H9 (cell line): ENCODE data around the gene KIAA0513. TPM values are rescaled to one million over a fixed set of nuclear protein-coding genes. Genes with fewer than 3 reads are reported as not detected.

Experiments used
- DNase-seq: peaks from one replicate; pipeline ENCODE4 v3.0.0-alpha.2; 2017
- H2AFZ ChIP-seq: one replicate; pipeline ENCODE4 v1.6.1; 2013; ENCODE audit warnings: mild to moderate bottlenecking, low read length, control low read depth, moderate library complexity
- H2AK5ac ChIP-seq: 2 replicates; pipeline ENCODE4 v1.6.1; 2013; ENCODE audit warnings: low read length, control low read depth, mixed read lengths; ENCODE audit not compliant: insufficient read length
- H2BK120ac ChIP-seq: one replicate; pipeline ENCODE4 v1.6.1; 2013; ENCODE audit warnings: low read depth, mild to moderate bottlenecking, low read length, control low read depth, inconsistent platforms; ENCODE audit not compliant: poor library complexity, severe bottlenecking
- H2BK12ac ChIP-seq: 2 replicates; pipeline ENCODE4 v1.6.1; 2013; ENCODE audit warnings: low read length, control low read depth, mixed read lengths, low read depth; ENCODE audit not compliant: insufficient read length
- H2BK15ac ChIP-seq: 2 replicates; pipeline ENCODE4 v1.6.1; 2013; ENCODE audit warnings: low read depth, low read length, control low read depth
- H2BK20ac ChIP-seq: one replicate; pipeline ENCODE4 v1.6.1; 2013; ENCODE audit warnings: low read depth, mild to moderate bottlenecking, low read length, control low read depth, inconsistent platforms; ENCODE audit not compliant: poor library complexity, severe bottlenecking
- H2BK5ac ChIP-seq: 2 replicates; pipeline ENCODE4 v1.6.1; 2013; ENCODE audit warnings: low read length, control low read depth, mixed read lengths; ENCODE audit not compliant: insufficient read length
- H3K14ac ChIP-seq: 2 replicates; pipeline ENCODE4 v1.6.1; 2013; ENCODE audit warnings: low read length, control low read depth; ENCODE audit not compliant: insufficient read depth
- H3K18ac ChIP-seq: 2 replicates; pipeline ENCODE4 v1.6.1; 2013; ENCODE audit warnings: low read depth, mild to moderate bottlenecking, mixed read lengths, low read length, control low read depth; ENCODE audit not compliant: insufficient read length
- H3K23ac ChIP-seq: 2 replicates; pipeline ENCODE4 v1.6.1; 2013; ENCODE audit warnings: low read length, control low read depth, mixed read lengths, low read depth; ENCODE audit not compliant: insufficient read length
- H3K23me2 ChIP-seq: 2 replicates; pipeline ENCODE4 v1.6.1; 2013; ENCODE audit warnings: low read depth, mild to moderate bottlenecking, mixed read lengths, low read length, control low read depth; ENCODE audit not compliant: insufficient read length, poor library complexity, severe bottlenecking
- H3K27ac ChIP-seq: 2 replicates; pipeline ENCODE4 v1.5.1; 2013; ENCODE audit warnings: low read length, control low read depth, mixed read lengths, low read depth; ENCODE audit not compliant: insufficient read length
- H3K27me3 ChIP-seq: 2 replicates; pipeline ENCODE4 v1.6.1; 2013; ENCODE audit warnings: low read length, control low read depth, inconsistent platforms; ENCODE audit not compliant: insufficient read depth
- H3K4ac ChIP-seq: 2 replicates; pipeline ENCODE4 v1.6.1; 2013; ENCODE audit warnings: low read depth, mild to moderate bottlenecking, control low read depth, inconsistent platforms, low read length, moderate library complexity
- H3K4me1 ChIP-seq: 2 replicates; pipeline ENCODE4 v1.6.1; 2013; ENCODE audit warnings: low read length, control low read depth, inconsistent platforms; ENCODE audit not compliant: insufficient read depth
- H3K4me2 ChIP-seq: 2 replicates; pipeline ENCODE4 v1.6.1; 2013; ENCODE audit warnings: low read length, control low read depth, mixed read lengths; ENCODE audit not compliant: insufficient read length, insufficient read depth
- H3K56ac ChIP-seq: 2 replicates; pipeline ENCODE4 v1.6.1; 2013; ENCODE audit warnings: low read depth, mild to moderate bottlenecking, mixed read lengths, low read length, control low read depth; ENCODE audit not compliant: insufficient read length
- H3K79me1 ChIP-seq: 2 replicates; pipeline ENCODE4 v1.6.1; 2013; ENCODE audit warnings: low read depth, mild to moderate bottlenecking, moderate library complexity, low read length, control low read depth, inconsistent platforms; ENCODE audit not compliant: insufficient read depth, poor library complexity, severe bottlenecking
- H3K79me2 ChIP-seq: 2 replicates; pipeline ENCODE4 v1.6.1; 2013; ENCODE audit warnings: low read length, control low read depth, inconsistent platforms; ENCODE audit not compliant: insufficient read depth
- H3K9ac ChIP-seq: 2 replicates; pipeline ENCODE4 v1.6.1; 2013; ENCODE audit warnings: low read length, control low read depth, mixed read lengths; ENCODE audit not compliant: insufficient read length; ENCODE audit errors: extremely low read depth
- H3K9me3 ChIP-seq: one replicate; pipeline ENCODE4 v1.6.1; 2013; ENCODE audit warnings: low read depth, low read length, inconsistent platforms; ENCODE audit not compliant: control insufficient read depth
- H3T11ph ChIP-seq: one replicate; pipeline ENCODE4 v1.6.1; 2013; ENCODE audit warnings: mild to moderate bottlenecking, low read length, control low read depth, inconsistent platforms
- H4K20me1 ChIP-seq: one replicate; pipeline ENCODE4 v1.6.1; 2013; ENCODE audit not compliant: control insufficient read depth, insufficient read length, insufficient read depth
- H4K5ac ChIP-seq: 2 replicates; pipeline ENCODE4 v1.6.1; 2013; ENCODE audit warnings: low read depth, mild to moderate bottlenecking, mixed read lengths, low read length, control low read depth; ENCODE audit not compliant: insufficient read length
- H4K8ac ChIP-seq: replicated peaks from 2 replicates; pipeline ENCODE4 v1.6.1; 2013; ENCODE audit warnings: low read length, control low read depth, mixed read lengths, low read depth; ENCODE audit not compliant: insufficient read length
- H4K91ac ChIP-seq: 2 replicates; pipeline ENCODE4 v1.6.1; 2013; ENCODE audit warnings: low read depth, mild to moderate bottlenecking, moderate library complexity, mixed read lengths, low read length, control low read depth; ENCODE audit not compliant: insufficient read length
- H3K27ac Mint-ChIP-seq, 3 experiments: 2 replicates in 2 of 3; 3 replicates in 1 of 3; pipeline ENCODE4 v1.8.0; 2020 to 2021; ENCODE audit warnings: mixed read lengths in 3 of 3, mild to moderate bottlenecking in 1 of 3, moderate library complexity in 1 of 3
- H3K27me3 Mint-ChIP-seq: 2 replicates; pipeline ENCODE4 v1.8.0; 2021; ENCODE audit warnings: low read depth, mild to moderate bottlenecking, moderate library complexity, mixed read lengths
- H3K36me3 Mint-ChIP-seq, 3 experiments: 2 replicates in 2 of 3; 3 replicates in 1 of 3; pipeline ENCODE4 v1.8.0; 2020 to 2021; ENCODE audit warnings: low read depth in 3 of 3, mixed read lengths in 3 of 3; ENCODE audit not compliant: insufficient read depth in 1 of 3
- H3K4me1 Mint-ChIP-seq, 2 experiments: 2 replicates each; pipeline ENCODE4 v1.8.0; 2020; ENCODE audit warnings: mixed read lengths in 2 of 2
- H3K4me3 Mint-ChIP-seq, 2 experiments: 2 replicates in 1 of 2; 3 replicates in 1 of 2; pipeline ENCODE4 v1.8.0; 2020 to 2021; ENCODE audit warnings: mild to moderate bottlenecking in 2 of 2, mixed read lengths in 2 of 2, moderate library complexity in 1 of 2
- H3K9me3 Mint-ChIP-seq, 2 experiments: 2 replicates in 1 of 2; 3 replicates in 1 of 2; pipeline ENCODE4 v1.8.0; 2020; ENCODE audit warnings: mild to moderate bottlenecking in 2 of 2, mixed read lengths in 2 of 2, moderate library complexity in 1 of 2
- CTCF ChIP-seq: fragments of 200-600 bp; sonication (generic); conservative IDR thresholded peaks from 3 replicates; pipeline ENCODE4 v1.8.0; 2021; ENCODE audit warnings: antibody characterized with exemption, mild to moderate bottlenecking
- WGBS: extraction: QIAGEN DNeasy Blood & Tissue Kit; methylation state at CpG from one replicate; pipeline ENCODE4 v1.1.7; 2013; ENCODE audit warnings: missing lambda C conversion rate, low lambda C conversion rate, mixed read lengths; ENCODE audit not compliant: insufficient read length; ENCODE audit errors: extremely low coverage; 5-methylcytosine and 5-hydroxymethylcytosine counted together
- total RNA-seq: library from RNA; stranded (reverse); gene quantifications from 2 replicates; pipeline ENCODE4 v1.2.1, GENCODE V29; 2021

The KIAA0513 gene
- total RNA-seq, 1 experiment from 2014 or later = 4.7 TPM

- Histone ChIP-seq H3K9me3 (no peaks in the 10 kb centered on the region), H3K23ac (no peak overlapping the region), H4K91ac (no peak overlapping the region), H3K27ac (no peak overlapping the region), H2BK120ac (no peak overlapping the region), H3K79me2 (peaks cover 26% of the 10 kb centered on the region; the same call in 1 of the 2 replicates), H3T11ph (no peak overlapping the region), H2BK15ac (no peak overlapping the region), H2BK20ac (no peak overlapping the region), H3K27me3 (no peaks in the 10 kb centered on the region), H3K4me2 (no peak overlapping the region), H4K8ac (no peak overlapping the region), H4K20me1 (no peaks in the 10 kb centered on the region), H2BK5ac (no peak overlapping the region), H3K23me2 (peaks cover 7% of the 10 kb centered on the region), H4K5ac (no peak overlapping the region), H3K79me1 (peaks cover 10% of the 10 kb centered on the region), H2AK5ac (no peak overlapping the region), H3K56ac (no peak overlapping the region), H2AFZ (no peak overlapping the region), H3K4ac (no peak overlapping the region), H3K9ac (no peak overlapping the region), H3K14ac (no peak overlapping the region), H3K18ac (no peak overlapping the region), H2BK12ac (no peak overlapping the region), H3K4me1 (peaks cover 3% of the 10 kb centered on the region; the same call in 1 of the 2 replicates)
- WGBS = no CpG with 5 or more reads among the region's 7 CpGs
- Mint-ChIP-seq H3K4me1 (peaks cover 40 to 45% of the 10 kb centered on the region in 2 experiments), H3K27ac (no peak overlapping the region), H3K36me3 (peaks cover 0 to 2% (median 0%) of the 10 kb centered on the region in 3 experiments; a peak in 2 of 7 replicates), H3K9me3 (no peaks in the 10 kb centered on the region), H3K27me3 (no peaks in the 10 kb centered on the region; the same call in none of the 2 replicates), H3K4me3 (no peak overlapping the region)
- DNase-seq = no peak
- no peak for TF ChIP-seq CTCF
Observed at GRCh38 chr16:85006639-85007038, 21.0 kb upstream of the KIAA0513 start.
